AG04449 (cell line): Measurements from ENCODE around the gene MPP4.

Experiments
- CTCF ChIA-PET: fragments of 350-600 bp; formaldehyde crosslinking; extraction: SDS; loops from one replicate; lab custom pipeline; 2021; ENCODE audit warnings: antibody characterized with exemption; lab: Yijun Ruan, JAX
- POLR2A ChIA-PET: fragments of 400-600, 350-600 bp; formaldehyde crosslinking; extraction: SDS; loops from one replicate; lab custom pipeline; 2020; ENCODE audit warnings: antibody characterized with exemption, inconsistent platforms; lab: Yijun Ruan, JAX
- DNase-seq: peaks from one replicate; pipeline ENCODE4 v3.0.0-alpha.2; 2010; ENCODE audit warnings: low read depth, low spot score
- H3K4me3 ChIP-seq: 2 replicates; pipeline ENCODE4 v1.5.1; 2011; ENCODE audit warnings: low read depth, mild to moderate bottlenecking, control low read depth, low read length
- TF ChIP-seq, protein P1 (sequence below): IDR thresholded peaks from one replicate; pipeline ENCODE4 v1.5.1; 2011; ENCODE audit warnings: mild to moderate bottlenecking, moderate library complexity, low read length, control low read depth, inconsistent platforms; ENCODE audit not compliant: insufficient read depth; ENCODE audit errors: missing control alignments

Gene MPP4

DNA sequence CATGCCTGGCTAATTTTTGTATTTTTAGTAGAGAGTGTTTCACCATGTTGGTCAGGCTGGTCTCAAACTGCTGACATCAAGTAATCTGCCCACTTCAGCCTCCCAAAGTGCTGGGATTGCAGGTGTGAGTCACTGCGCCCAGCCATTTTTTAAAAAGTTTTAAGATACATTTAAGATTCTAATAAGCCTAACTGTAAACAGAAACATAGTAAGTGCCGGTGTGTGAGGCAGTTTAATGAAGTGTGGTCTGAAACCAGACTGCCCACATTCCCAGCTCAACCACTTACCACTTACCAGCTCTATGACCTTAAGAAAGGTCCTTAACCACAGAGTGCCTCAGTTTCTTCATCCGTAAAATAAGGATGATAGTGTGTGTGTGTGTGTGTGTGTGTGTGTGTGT lies 97.5 kb downstream of the MPP4 start:
- ChIA-PET POLR2A (no interaction called here), CTCF (no interaction called here)
- no peak overlapping the region for H3K4me3 ChIP-seq
- TF ChIP-seq, protein P1, sequence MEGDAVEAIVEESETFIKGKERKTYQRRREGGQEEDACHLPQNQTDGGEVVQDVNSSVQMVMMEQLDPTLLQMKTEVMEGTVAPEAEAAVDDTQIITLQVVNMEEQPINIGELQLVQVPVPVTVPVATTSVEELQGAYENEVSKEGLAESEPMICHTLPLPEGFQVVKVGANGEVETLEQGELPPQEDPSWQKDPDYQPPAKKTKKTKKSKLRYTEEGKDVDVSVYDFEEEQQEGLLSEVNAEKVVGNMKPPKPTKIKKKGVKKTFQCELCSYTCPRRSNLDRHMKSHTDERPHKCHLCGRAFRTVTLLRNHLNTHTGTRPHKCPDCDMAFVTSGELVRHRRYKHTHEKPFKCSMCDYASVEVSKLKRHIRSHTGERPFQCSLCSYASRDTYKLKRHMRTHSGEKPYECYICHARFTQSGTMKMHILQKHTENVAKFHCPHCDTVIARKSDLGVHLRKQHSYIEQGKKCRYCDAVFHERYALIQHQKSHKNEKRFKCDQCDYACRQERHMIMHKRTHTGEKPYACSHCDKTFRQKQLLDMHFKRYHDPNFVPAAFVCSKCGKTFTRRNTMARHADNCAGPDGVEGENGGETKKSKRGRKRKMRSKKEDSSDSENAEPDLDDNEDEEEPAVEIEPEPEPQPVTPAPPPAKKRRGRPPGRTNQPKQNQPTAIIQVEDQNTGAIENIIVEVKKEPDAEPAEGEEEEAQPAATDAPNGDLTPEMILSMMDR: no peak
- no peak for DNase-seq

DNA sequence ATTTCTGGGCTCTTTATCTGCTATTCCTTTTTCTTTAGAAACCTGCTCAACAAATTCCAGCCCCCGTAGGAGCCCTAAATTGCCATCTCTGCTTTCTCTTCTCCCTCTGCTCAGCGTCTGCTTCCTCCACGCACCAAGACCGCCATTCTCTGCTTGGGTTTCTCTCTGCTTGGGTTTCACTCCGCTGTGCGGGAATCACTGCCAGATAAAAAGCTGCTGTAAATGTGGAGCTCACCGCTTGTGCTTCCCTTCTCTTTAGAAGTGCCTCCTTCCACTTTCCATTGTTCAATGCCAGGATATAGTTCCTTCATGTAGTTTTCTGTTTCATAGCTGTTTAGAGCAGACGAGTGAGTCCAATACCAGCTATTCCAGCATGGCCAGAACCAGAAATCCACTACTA lies 101.0 kb downstream of the MPP4 start:
- TF ChIP-seq, protein P1: no peak
- H3K4me3 ChIP-seq: no peak overlapping the region
- DNase-seq: no peak
- ChIA-PET CTCF (no interaction called here), POLR2A (no interaction called here)
